ENCODE data around the gene MYO1F.

- TF ChIP-seq SETDB1 (CRISPR knock-in tag; IDR thresholded peaks at IDR 0.05; ENCODE audit: borderline replicate concordance) (no peak), DNMT1 (CRISPR knock-in tag; IDR thresholded peaks at IDR 0.05) (no peak), SAFB2 (CRISPR knock-in tag; IDR thresholded peaks at IDR 0.05; ENCODE audit: borderline replicate concordance, low read depth) (no peak)
These were observed 33.7 kb upstream of the MYO1F start for GRCh38 chr19:8610936-8611300.

All from HepG2 (cell line).